Caco-2 (cell line): Measurements from ENCODE around the gene KIF18B. TPM values are rescaled to one million over a fixed set of nuclear protein-coding genes. Genes with fewer than 3 reads are reported as not detected.

Experiments used
- BruUV-seq: library from RNA; stranded (reverse); fragments of 400-500 nt; replicated peaks from 2 replicates; lab custom pipeline; 2021; lab: Mats Ljungman, UMichigan
- CTCF ChIA-PET: fragments of 300-600 bp; sonication (Branson Sonifier 250); formaldehyde crosslinking; loops from one replicate; lab custom pipeline; 2022; ENCODE audit warnings: antibody characterized with exemption; lab: Charles Lee
- POLR2A ChIA-PET: fragments of 300-600 bp; sonication (Branson Sonifier 250); formaldehyde crosslinking; loops from one replicate; lab custom pipeline; 2022; ENCODE audit warnings: antibody characterized with exemption; lab: Charles Lee
- DNase-seq, 2 experiments: peaks; one replicate each; pipeline versions ENCODE4 v3.0.0 to v3.0.0-alpha.2; 2020 to 2022
- H3K27me3 ChIP-seq: replicated peaks from 2 replicates; pipeline ENCODE4 v1.6.0; 2011; ENCODE audit warnings: low read length; ENCODE audit not compliant: control insufficient read depth, insufficient read depth
- H3K36me3 ChIP-seq: 2 replicates; pipeline ENCODE4 v1.5.1; 2011; ENCODE audit warnings: low read length; ENCODE audit not compliant: control insufficient read depth, insufficient read depth
- H3K4me1 ChIP-seq: fragments of 250-450 bp; sonication (Bioruptor Pico); 2 replicates; pipeline ENCODE4 v1.5.1; 2020; ENCODE audit warnings: mild to moderate bottlenecking
- H3K4me3 ChIP-seq: 2 replicates; pipeline ENCODE4 v1.5.1; 2011; ENCODE audit warnings: low read depth, mild to moderate bottlenecking, control low read depth, low read length
- H3K9me3 ChIP-seq: fragments of 250-450 bp; sonication (Bioruptor Pico); 2 replicates; pipeline ENCODE4 v1.5.1; 2020; ENCODE audit warnings: mild to moderate bottlenecking, moderate library complexity
- H3K27ac Mint-ChIP-seq: one replicate; pipeline ENCODE4 v1.8.0; 2022; ENCODE audit warnings: mixed read lengths; ENCODE audit not compliant: unreplicated experiment
- H3K27me3 Mint-ChIP-seq: one replicate; pipeline ENCODE4 v1.8.0; 2022; ENCODE audit warnings: mixed read lengths; ENCODE audit not compliant: insufficient read depth, unreplicated experiment
- H3K36me3 Mint-ChIP-seq: one replicate; pipeline ENCODE4 v1.8.0; 2022; ENCODE audit warnings: mild to moderate bottlenecking, mixed read lengths; ENCODE audit not compliant: insufficient read depth, unreplicated experiment
- H3K4me1 Mint-ChIP-seq: one replicate; pipeline ENCODE4 v1.8.0; 2022; ENCODE audit warnings: low read depth, mixed read lengths; ENCODE audit not compliant: unreplicated experiment
- H3K4me3 Mint-ChIP-seq: one replicate; pipeline ENCODE4 v1.8.0; 2022; ENCODE audit warnings: mild to moderate bottlenecking, moderate library complexity, mixed read lengths; ENCODE audit not compliant: unreplicated experiment
- H3K9me3 Mint-ChIP-seq: one replicate; pipeline ENCODE4 v1.8.0; 2022; ENCODE audit warnings: mixed read lengths; ENCODE audit not compliant: unreplicated experiment
- CTCF ChIP-seq, 2 experiments: fragments of 200-600 bp in 1 of 2; IDR thresholded peaks; 1 replicate in 1 of 2; 2 replicates in 1 of 2; pipeline versions ENCODE4 v1.5.1 to v1.8.0; 2011 to 2022; ENCODE audit warnings: antibody characterized with exemption in 1 of 2, control low read depth in 1 of 2, inconsistent platforms in 1 of 2, low read depth in 1 of 2, low read length in 1 of 2, mild to moderate bottlenecking in 1 of 2, moderate library complexity in 1 of 2; ENCODE audit not compliant: insufficient read depth in 1 of 2, severe bottlenecking in 1 of 2, unreplicated experiment in 1 of 2
- intact Hi-C: fragments of 100-400 bp; cut with micrococcal nuclease; formaldehyde crosslinking; loops from one replicate; pipeline ENCODE4 v1.10.0; 2022; ENCODE audit not compliant: unreplicated experiment
- total RNA-seq: library from RNA; stranded (reverse); gene quantifications from 2 replicates; pipeline ENCODE4 v1.2.3, GENCODE V29; 2022

Gene KIF18B
- total RNA-seq, 1 experiment from 2014 or later: 68.4 TPM

- TF ChIP-seq CTCF (IDR thresholded peaks at IDR 0.05; ENCODE audit: insufficient read depth in 1 of 2, low read depth in 1 of 2, low read length in 1 of 2, severe bottlenecking in 1 of 2, unreplicated experiment in 1 of 2): no peak
- Mint-ChIP-seq H3K27ac (no peak overlapping the region), H3K4me1 (no peaks in the 10 kb centered on the region), H3K27me3 (peaks cover under 1% of the 10 kb centered on the region), H3K4me3 (no peak overlapping the region), H3K9me3 (no peaks in the 10 kb centered on the region), H3K36me3 (peaks cover 4% of the 10 kb centered on the region)
- DNase-seq: no peak
- ChIA-PET CTCF (no interaction called here), POLR2A (interaction anchor here (0.6 kb wide), 2 partner anchors 75 to 77 kb away, joined by 3 to 4 read pairs; partner anchors contain the start of gene GFAP)
- H3K9me3 ChIP-seq: no peaks in the 10 kb centered on the region
- intact Hi-C loops: no loop called here
- H3K4me1 ChIP-seq: no peaks in the 10 kb centered on the region
- no peaks in the 10 kb centered on the region for H3K36me3 ChIP-seq
- no peak overlapping the region for H3K4me3 ChIP-seq
- BruUV-seq: no TSS peak
- H3K27me3 ChIP-seq: no peaks in the 10 kb centered on the region
These were observed 43.4 kb upstream of the KIF18B start for GRCh38 chr17:44990994-44991393.

- DNase-seq: no peak
- peaks cover 4% of the 10 kb centered on the region for H3K36me3 Mint-ChIP-seq
- no peaks in the 10 kb centered on the region for H3K27me3 ChIP-seq
- H3K4me1 ChIP-seq: no peaks in the 10 kb centered on the region
- H3K4me1 Mint-ChIP-seq: no peaks in the 10 kb centered on the region
- no peaks in the 10 kb centered on the region for H3K9me3 ChIP-seq
- ChIA-PET CTCF (interaction anchor here (0.8 kb wide), 1 partner anchor 10 kb away, joined by 3 read pairs; no protein-coding TSS in a partner anchor), POLR2A (no interaction called here)
- BruUV-seq: no TSS peak
- H3K27ac Mint-ChIP-seq: no peak overlapping the region
- no peak overlapping the region for H3K4me3 ChIP-seq
- H3K27me3 Mint-ChIP-seq: peaks cover 3% of the 10 kb centered on the region
- H3K36me3 ChIP-seq: no peaks in the 10 kb centered on the region
- no peaks in the 10 kb centered on the region for H3K9me3 Mint-ChIP-seq
- no peak overlapping the region for H3K4me3 Mint-ChIP-seq
- intact Hi-C loops: no loop called here
- TF ChIP-seq CTCF (IDR thresholded peaks at IDR 0.05; ENCODE audit: insufficient read depth in 1 of 2, low read depth in 1 of 2, low read length in 1 of 2, severe bottlenecking in 1 of 2, unreplicated experiment in 1 of 2): no peak
These were observed 42.1 kb upstream of the KIF18B start for GRCh38 chr17:44989552-44990138.

GRCh38 chr17:44988044-44988942 lies 40.7 kb upstream of the KIF18B start:
- Histone ChIP-seq H3K36me3 (no peaks in the 10 kb centered on the region), H3K9me3 (no peaks in the 10 kb centered on the region), H3K4me3 (no peak overlapping the region), H3K27me3 (no peaks in the 10 kb centered on the region), H3K4me1 (no peaks in the 10 kb centered on the region)
- Mint-ChIP-seq H3K27ac (no peak overlapping the region), H3K36me3 (peaks cover 4% of the 10 kb centered on the region), H3K27me3 (peaks cover 3% of the 10 kb centered on the region), H3K9me3 (no peaks in the 10 kb centered on the region), H3K4me3 (no peak overlapping the region), H3K4me1 (no peaks in the 10 kb centered on the region)
- no peak for DNase-seq
- ChIA-PET CTCF (no interaction called here), POLR2A (no interaction called here)
- TF ChIP-seq CTCF (IDR thresholded peaks at IDR 0.05; ENCODE audit: insufficient read depth in 1 of 2, low read depth in 1 of 2, low read length in 1 of 2, severe bottlenecking in 1 of 2, unreplicated experiment in 1 of 2): no peak
- BruUV-seq: no TSS peak
- intact Hi-C loops: no loop called here
